Small intestine (tissue), 7 donors: ENCODE results near the gene AQP12A. TPM values are rescaled to one million over a fixed set of nuclear protein-coding genes. Genes with fewer than 3 reads are reported as not detected.
"Not testable (repeated sequence)": the region's sequence is repeated elsewhere in the genome, so short reads cannot be mapped to it uniquely, and the experiment has no call there.

Source experiments
- DNase-seq, 2 donors: peaks; one replicate each; pipeline versions ENCODE4 v3.0.0 to v3.0.0-alpha.2; 2013
- FAIRE-seq: peaks from 2 replicates; lab custom pipeline; 2012; peaks lifted over from hg19 to GRCh38; lab: Jason Lieb, UNC
- H3K27ac ChIP-seq, 3 donors: one replicate each; pipeline ENCODE4 v1.5.1; 2013; ENCODE audit warnings: low read length in 2 of 3, mild to moderate bottlenecking in 2 of 3, control low read depth in 1 of 3, inconsistent platforms in 1 of 3, low read depth in 1 of 3, moderate library complexity in 1 of 3
- H3K27me3 ChIP-seq, 3 donors: one replicate each; pipeline ENCODE4 v1.6.1; 2013; ENCODE audit warnings: low read length in 3 of 3, inconsistent platforms in 1 of 3; ENCODE audit not compliant: control insufficient read depth in 3 of 3, insufficient read depth in 3 of 3
- H3K36me3 ChIP-seq, 3 donors: one replicate each; pipeline ENCODE4 v1.6.1; 2013; ENCODE audit warnings: low read length in 3 of 3, inconsistent platforms in 1 of 3, low read depth in 1 of 3, mild to moderate bottlenecking in 1 of 3, moderate library complexity in 1 of 3; ENCODE audit not compliant: control insufficient read depth in 3 of 3, insufficient read depth in 2 of 3
- H3K4me1 ChIP-seq, 3 donors: one replicate each; pipeline ENCODE4 v1.6.1; 2013; ENCODE audit warnings: low read length in 2 of 3, inconsistent platforms in 1 of 3, low read depth in 1 of 3, mild to moderate bottlenecking in 1 of 3, moderate library complexity in 1 of 3; ENCODE audit not compliant: control insufficient read depth in 3 of 3, insufficient read depth in 2 of 3
- H3K4me3 ChIP-seq, 3 donors: one replicate each; pipeline ENCODE4 v1.5.1; 2013; ENCODE audit warnings: low read length in 3 of 3, control low read depth in 1 of 3, inconsistent platforms in 1 of 3, low read depth in 1 of 3, mild to moderate bottlenecking in 1 of 3, moderate library complexity in 1 of 3
- H3K9me3 ChIP-seq, 2 donors: one replicate each; pipeline ENCODE4 v1.6.1; 2013; ENCODE audit warnings: low read depth in 1 of 2, low read length in 1 of 2; ENCODE audit not compliant: control insufficient read depth in 2 of 2, insufficient read depth in 1 of 2
- WGBS, 3 donors: extraction: QIAGEN DNeasy Blood & Tissue Kit; methylation state at CpG; one replicate each; pipeline ENCODE4 v1.1.7; 2013; 5-methylcytosine and 5-hydroxymethylcytosine counted together
- polyA plus RNA-seq, 4 donors: library from polyadenylated mRNA; stranded (reverse) in 3 of 4; unstranded in 1 of 4; fragments of 200-250 nt in 3 of 4; fragments of 120-200 nt in 1 of 4; gene quantifications; one replicate each; pipeline versions ENCODE4 v1.2.1 to v1.2.3, GENCODE V29; 2013
- donor health status: healthy with polysubstance abuse.
- donor health status: control.
- donor health status: control.
- donor health status: Bipolar disorder and iron deficiency.
- donor health status: healthy.

The AQP12A gene
- polyA plus RNA-seq, 4 donors, result 1.2 to 4.6 (median 3.4) TPM; not detected in 1

DNA sequence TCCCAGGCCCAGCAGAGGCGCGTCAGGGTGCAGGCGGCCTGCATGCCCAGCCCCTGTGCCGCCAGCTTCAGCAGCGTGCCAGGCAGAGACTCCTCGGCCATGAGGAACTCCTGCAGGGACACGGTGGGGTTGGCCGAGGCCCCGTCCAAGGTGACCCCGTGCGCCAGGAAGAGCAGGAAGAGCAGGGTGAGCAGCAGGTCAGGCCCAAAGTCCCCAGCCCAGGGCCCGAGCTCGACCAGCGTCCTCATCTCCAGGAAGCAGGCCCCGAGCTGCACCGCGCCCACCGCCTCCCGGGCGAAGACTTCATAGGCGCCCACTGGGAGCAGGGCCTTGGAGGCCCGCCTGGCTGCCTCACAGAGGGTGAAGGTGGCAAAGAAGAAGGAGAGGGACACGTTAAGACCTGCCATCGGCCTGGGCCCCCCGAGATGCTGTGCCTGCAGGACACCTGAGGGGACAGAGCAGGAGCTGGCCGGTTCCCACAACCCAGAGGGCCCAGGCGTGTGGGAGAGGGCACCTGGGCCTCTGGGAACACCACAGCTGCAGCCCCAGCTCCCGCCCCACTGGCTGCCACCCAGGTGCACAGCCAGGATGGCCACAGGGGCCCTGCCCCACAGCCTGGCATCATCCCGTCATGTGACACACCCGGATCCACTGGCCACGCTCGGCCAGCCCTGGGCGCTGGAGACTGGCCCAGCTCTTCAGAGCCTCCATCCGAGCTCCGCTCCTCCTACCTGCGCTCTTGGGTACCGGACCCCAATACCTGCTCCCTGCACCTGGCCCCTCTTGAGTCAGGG, 9.0 kb upstream of the AQP12A start, which contains the start of gene AQP12B:
AQP12B (minus strand) TSS at position 455 of the 794 bp plus-strand sequence; CDS start at position 407, 48 bp downstream.
- peak in 1 of 2 donors; percentile 11 for DNase-seq
- not testable (repeated sequence) for H3K36me3 ChIP-seq, FAIRE-seq, H3K27me3 ChIP-seq, H3K9me3 ChIP-seq
- peaks cover 0 to 20% (median 2%) of the 10 kb centered on the region in 3 donors for H3K4me1 ChIP-seq
- peak within 1 kb of the TSS in 1 of 3 donors; percentile 20 for H3K27ac ChIP-seq
- 62 to 74% (median 67%) methylated on average over 16 to 35 of the region's 37 CpGs for WGBS, 3 donors
- H3K4me3 ChIP-seq, result peak within 1 kb of the TSS in 1 of 3 donors; percentile 50

DNA sequence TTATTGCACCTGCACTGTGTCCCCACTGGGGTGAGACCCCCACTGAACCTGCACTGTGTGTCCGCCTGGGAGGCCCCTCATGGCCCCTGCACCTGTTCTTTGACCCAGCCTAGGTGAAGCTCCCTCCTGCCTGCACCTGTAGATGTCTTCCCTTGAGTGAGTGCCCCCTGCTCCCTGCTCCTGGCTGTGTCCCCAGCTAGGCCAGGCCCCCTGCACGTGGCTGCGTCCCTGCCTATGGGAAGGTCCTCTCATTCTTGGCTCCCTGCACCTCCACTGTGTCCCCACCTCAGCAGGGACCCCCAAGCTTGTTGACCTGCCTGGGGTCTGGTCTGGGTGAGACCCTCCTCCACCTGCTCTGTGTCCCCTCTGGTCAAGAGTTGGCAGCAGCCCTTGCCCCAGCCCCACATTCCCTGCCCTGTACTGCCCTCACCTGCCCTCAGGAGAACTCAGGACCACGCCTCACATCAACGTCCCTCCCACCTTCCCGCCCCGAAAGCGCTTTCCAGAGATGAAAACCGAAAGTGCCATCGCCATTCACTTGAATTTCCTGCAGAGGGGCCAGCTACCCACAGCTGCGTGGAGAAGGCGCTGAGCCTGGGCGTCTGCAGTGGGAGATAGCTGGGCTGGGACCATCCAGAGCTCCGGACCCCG, 8.2 kb upstream of the AQP12A start:
- not testable (repeated sequence) for H3K27me3 ChIP-seq, FAIRE-seq, H3K9me3 ChIP-seq, DNase-seq, H3K36me3 ChIP-seq
- Histone ChIP-seq H3K27ac (peak overlapping the region in 2 of 3 donors; percentile 65 to 79), H3K4me1 (peaks cover 0 to 29% (median 2%) of the 10 kb centered on the region in 3 donors), H3K4me3 (peak overlapping the region in 1 of 3 donors; percentile 50)
- WGBS, 3 donors, result 20 to 47% (median 24%) methylated on average over 2 to 4 of the region's 15 CpGs

DNA sequence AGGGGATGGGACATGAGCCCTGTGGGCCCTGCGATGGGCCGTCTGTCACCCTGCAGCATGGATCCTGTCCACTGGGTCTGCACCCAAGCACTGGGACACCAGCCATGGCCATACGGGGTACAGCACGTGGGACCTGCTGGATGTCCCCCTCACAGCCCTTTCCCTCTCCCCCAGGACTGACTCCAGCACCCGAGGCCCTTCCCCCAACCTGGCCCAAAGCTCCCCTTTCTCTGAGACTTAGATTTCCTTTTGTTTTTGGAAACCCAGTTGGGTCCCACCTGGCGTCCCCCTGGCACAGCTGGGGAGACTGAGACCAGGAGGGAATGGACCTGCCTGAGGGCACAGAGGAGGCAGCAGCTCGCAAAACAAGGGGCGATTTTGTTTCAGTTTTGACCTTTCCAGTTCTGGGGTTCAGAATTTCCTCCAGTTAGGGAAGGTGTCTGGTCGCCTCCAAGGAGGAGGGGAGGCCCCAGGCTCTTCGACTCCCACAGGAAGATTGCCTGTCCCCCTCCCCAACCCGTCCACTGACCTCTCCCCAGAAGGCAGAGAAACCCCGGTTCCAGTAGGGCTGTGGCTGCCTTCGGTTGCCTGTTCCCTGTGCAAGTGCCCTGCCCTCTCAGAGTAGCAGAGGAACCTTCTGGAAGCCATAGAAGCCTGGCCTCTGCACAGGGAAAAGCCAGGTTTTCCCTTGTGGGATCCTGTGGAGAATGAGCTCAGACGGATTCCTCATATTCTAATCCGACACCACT, 7.5 kb upstream of the AQP12A start:
- H3K4me3 ChIP-seq, result peak overlapping the region in 1 of 3 donors; percentile 50
- not testable (repeated sequence) for H3K27me3 ChIP-seq, H3K36me3 ChIP-seq, H3K9me3 ChIP-seq, FAIRE-seq
- H3K27ac ChIP-seq, result peak overlapping the region in 2 of 3 donors; percentile 65 to 79
- H3K4me1 ChIP-seq, result peaks cover 0 to 31% (median 2%) of the 10 kb centered on the region in 3 donors
- DNase-seq, result peak; percentile 12 to 36
- 40 to 54% (median 43%) methylated on average over 12 to 15 of the region's 15 CpGs for WGBS, 3 donors

DNA sequence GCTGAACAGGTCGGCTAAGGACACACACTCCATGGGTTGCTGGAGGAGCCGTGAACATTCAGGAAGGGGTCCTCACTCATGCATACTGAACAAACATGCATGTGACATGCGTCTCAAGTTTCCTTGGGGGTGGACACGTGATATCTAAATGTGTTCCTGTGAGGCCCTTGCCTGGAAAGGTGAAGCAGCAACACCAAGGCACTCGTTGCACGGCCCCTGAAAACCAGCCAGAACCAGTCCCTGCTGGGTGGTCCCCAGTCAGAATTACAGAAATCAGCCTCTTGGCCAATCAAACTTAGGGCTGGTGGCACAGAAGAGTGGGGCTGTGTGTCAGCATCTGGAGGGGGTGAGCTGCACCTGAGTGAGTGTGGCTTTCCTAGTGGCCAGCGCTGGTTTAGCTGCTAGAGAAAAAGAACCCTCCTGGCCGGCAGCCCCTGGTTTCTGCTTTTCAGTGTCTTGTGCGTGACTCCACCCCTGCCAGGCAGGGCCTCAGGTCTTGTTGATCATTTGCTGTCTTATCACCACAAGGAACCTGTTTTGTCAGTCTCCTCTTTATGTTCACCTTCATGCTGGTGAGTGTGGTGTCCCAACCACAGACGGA, 5.8 kb upstream of the AQP12A start:
- peaks cover 0 to 8% (median 0%) of the 10 kb centered on the region in 3 donors for H3K36me3 ChIP-seq
- peak overlapping the region in 1 of 3 donors; percentile 29 for H3K4me3 ChIP-seq
- DNase-seq (peak; percentile 81 to 89), FAIRE-seq (no peak)
- no peaks in the 10 kb centered on the region for H3K27me3 ChIP-seq
- no peaks in the 10 kb centered on the region for H3K9me3 ChIP-seq
- 26 to 54% (median 35%) methylated on average over 10 of the region's 10 CpGs for WGBS, 3 donors
- peaks cover 0 to 31% (median 2%) of the 10 kb centered on the region in 3 donors for H3K4me1 ChIP-seq
- H3K27ac ChIP-seq, result peak overlapping the region in 2 of 3 donors; percentile 63 to 82

DNA sequence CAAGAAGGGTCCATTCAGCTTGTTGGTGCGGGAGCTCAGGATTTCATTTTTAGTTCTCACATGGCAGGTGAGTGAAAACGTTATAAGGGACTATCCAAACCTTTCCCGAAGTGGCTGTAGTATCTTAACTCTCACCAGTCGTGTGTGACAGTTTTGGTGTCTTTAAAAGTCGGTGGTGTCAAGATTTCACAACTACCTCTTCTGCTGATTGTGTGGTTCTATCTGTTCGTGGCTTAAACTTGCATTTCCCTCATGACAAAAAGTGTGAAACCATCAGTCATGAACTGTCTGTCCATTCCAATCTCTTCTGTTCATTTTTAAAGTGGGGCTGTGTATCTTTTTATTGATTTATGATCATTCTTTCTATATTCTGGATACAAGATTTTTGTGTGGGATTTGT, 5.2 kb upstream of the AQP12A start:
- Histone ChIP-seq H3K27me3 (no peaks in the 10 kb centered on the region), H3K4me3 (peak overlapping the region in 1 of 3 donors; percentile 29), H3K9me3 (no peaks in the 10 kb centered on the region), H3K27ac (peak overlapping the region in 2 of 3 donors; percentile 63 to 82), H3K4me1 (peaks cover 0 to 31% (median 2%) of the 10 kb centered on the region in 3 donors), H3K36me3 (peaks cover 0 to 8% (median 0%) of the 10 kb centered on the region in 3 donors)
- 40 to 49% (median 41%) methylated on average over 6 of the region's 6 CpGs for WGBS, 3 donors
- no peak for FAIRE-seq
- DNase-seq, result no peak

DNA sequence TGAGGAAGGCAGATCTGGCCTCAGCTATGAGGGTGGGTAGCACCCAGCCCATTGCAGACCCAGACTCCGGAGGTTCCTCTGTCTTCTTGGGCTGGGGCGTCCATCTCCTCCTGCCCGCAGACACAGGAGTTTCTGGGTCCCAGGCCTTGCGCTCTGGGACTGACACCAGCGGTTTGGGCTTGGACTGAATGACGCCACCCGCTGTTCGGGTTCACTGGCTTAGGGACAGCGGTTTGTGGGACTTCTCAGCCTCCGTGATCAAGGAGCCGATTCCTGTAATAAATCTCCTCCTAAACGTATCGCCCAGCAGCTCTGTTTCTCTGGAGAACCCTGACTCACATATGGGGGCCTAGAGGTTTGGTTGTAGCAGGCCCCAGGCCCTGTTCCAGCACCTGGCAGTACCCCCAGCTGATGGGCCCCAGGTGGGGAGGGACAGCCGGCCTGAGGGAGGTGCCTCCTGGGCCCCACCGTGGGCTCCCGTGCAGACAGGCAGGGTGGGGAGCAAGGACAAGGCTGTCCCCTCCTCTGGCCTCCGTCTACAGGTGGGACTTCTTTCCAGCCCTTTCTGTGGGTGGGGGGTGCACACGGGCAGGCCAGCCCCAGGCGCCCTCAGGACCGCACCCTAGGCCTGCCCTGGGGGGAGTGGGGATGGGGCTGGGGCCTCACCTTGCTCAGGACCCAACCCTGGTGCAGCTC, 4.5 kb upstream of the AQP12A start:
- DNase-seq, result no peak
- Histone ChIP-seq H3K27ac (peak overlapping the region in 1 of 3 donors; percentile 82), H3K36me3 (peaks cover 0 to 8% (median 0%) of the 10 kb centered on the region in 3 donors), H3K4me1 (peaks cover 0 to 31% (median 2%) of the 10 kb centered on the region in 3 donors), H3K4me3 (peak overlapping the region in 1 of 3 donors; percentile 29), H3K9me3 (no peaks in the 10 kb centered on the region), H3K27me3 (no peaks in the 10 kb centered on the region)
- FAIRE-seq, result no peak
- 67 to 81% (median 77%) methylated on average over 18 to 20 of the region's 20 CpGs for WGBS, 3 donors

DNA sequence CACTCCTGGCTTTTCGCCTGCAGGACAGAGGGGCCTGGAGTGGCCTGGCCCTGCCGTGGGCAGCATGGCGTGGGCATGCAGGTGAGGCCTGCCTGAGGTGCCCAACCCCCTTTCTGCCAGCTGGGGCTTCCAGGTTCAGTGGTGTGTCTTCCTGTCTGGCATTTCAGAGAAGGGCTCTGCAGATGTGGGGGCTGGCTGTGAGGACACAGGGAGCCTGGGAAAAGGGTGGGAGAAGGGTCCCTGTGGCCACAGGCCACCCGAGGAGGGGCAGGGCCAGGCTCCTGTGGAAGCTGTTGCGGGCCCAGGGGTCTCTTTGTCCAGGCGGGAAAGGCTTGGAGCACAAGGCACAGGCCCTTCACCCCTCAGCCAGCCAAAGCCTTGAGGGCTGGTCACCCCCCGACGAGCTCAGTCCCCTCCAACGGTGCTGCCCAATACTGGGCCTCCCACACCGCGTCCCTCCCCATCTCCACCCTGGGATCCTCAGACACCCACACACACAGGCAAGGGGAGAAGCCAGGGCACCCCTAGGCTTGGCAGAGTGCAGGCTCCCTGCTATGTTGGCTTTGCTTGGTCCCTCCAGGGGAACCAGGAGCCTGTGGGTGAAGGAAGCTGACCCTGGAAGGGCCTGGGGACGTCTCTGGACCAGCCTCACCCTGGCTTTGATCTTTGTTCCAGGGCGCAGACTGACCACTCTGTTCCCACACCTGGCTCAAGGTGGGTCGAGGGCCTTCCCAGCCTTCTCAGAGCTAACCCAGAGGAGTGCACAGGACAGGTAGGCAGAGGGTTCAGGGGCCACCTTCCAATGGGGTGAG, 3.7 kb upstream of the AQP12A start:
- no peaks in the 10 kb centered on the region for H3K27me3 ChIP-seq
- H3K27ac ChIP-seq, result no peak overlapping the region
- 81 to 85% (median 83%) methylated on average over 10 to 14 of the region's 14 CpGs for WGBS, 3 donors
- FAIRE-seq, result no peak
- H3K9me3 ChIP-seq, result no peaks in the 10 kb centered on the region
- DNase-seq, result no peak
- H3K4me1 ChIP-seq, result peaks cover 0 to 31% (median 2%) of the 10 kb centered on the region in 3 donors
- peaks cover 0 to 8% (median 0%) of the 10 kb centered on the region in 3 donors for H3K36me3 ChIP-seq
- no peak overlapping the region for H3K4me3 ChIP-seq
